Body of pancreas (tissue), 4 donors: ENCODE data around the gene APOL2. TPM values are rescaled to one million over a fixed set of nuclear protein-coding genes. Genes with fewer than 3 reads are reported as not detected.
"Not testable (repeated sequence)": the region's sequence is repeated elsewhere in the genome, so short reads cannot be mapped to it uniquely, and the experiment has no call there.

Experiments
- ATAC-seq: fragments of 150-250 bp; one replicate; pipeline ENCODE4 v1.9.1; 2016
- DNase-seq, 4 donors: peaks; one replicate each; pipeline ENCODE4 v3.0.0-alpha.2; 2019
- H3K27ac ChIP-seq, 4 donors: fragments of 200-600 bp; sonication (generic); 1 replicate in 3 of 4; 2 replicates in 1 of 4; pipeline versions ENCODE4 v1.5.1 to v1.6.1; 2016 to 2019; ENCODE audit warnings: mild to moderate bottlenecking in 1 of 4, mixed read lengths in 1 of 4, moderate library complexity in 1 of 4
- H3K27me3 ChIP-seq, 2 donors: fragments of 200-600 bp; sonication (generic); one replicate each; pipeline ENCODE4 v1.6.0; 2016; ENCODE audit warnings: mild to moderate bottlenecking in 1 of 2
- H3K36me3 ChIP-seq, 2 donors: fragments of 200-600 bp; sonication (generic); replicated peaks in 1 of 2; 2 replicates each; pipeline ENCODE4 v1.5.1; 2016; ENCODE audit warnings: low read depth in 2 of 2; ENCODE audit not compliant: insufficient read depth in 1 of 2
- H3K4me1 ChIP-seq: fragments of 200-600 bp; sonication (generic); one replicate; pipeline ENCODE4 v1.6.0; 2016
- H3K4me3 ChIP-seq, 2 donors: fragments of 200-600 bp; sonication (generic); 1 replicate in 1 of 2; 2 replicates in 1 of 2; pipeline ENCODE4 v1.5.1; 2016 to 2019
- H3K9me3 ChIP-seq, 3 donors: fragments of 200-600 bp; sonication (generic); 1 replicate in 2 of 3; 2 replicates in 1 of 3; pipeline ENCODE4 v1.5.1; 2016
- CTCF ChIP-seq, 7 experiments: fragments of 450-650 bp in 4 of 7; fragments of 200-600 bp in 3 of 7; sonication (generic) in 3 of 7; IDR thresholded peaks; one replicate each; pipeline ENCODE4 v1.5.1; 2016 to 2019; ENCODE audit warnings: antibody characterized with exemption in 7 of 7
- POLR2A ChIP-seq, 3 donors: fragments of 450-650 bp; IDR thresholded peaks; one replicate each; pipeline ENCODE4 v1.6.1; 2016; ENCODE audit warnings: antibody characterized with exemption in 3 of 3, mild to moderate bottlenecking in 2 of 3
- WGBS, 2 donors: methylation state at CpG; one replicate each; pipeline ENCODE4 v1.1.5; 2017; 5-methylcytosine and 5-hydroxymethylcytosine counted together
- intact Hi-C: fragments of 100-400 bp; cut with DNase I; formaldehyde crosslinking; loops from one replicate; pipeline ENCODE4 v1.15.1; 2023
- total RNA-seq, 2 donors: library from RNA; depleted of rRNA; stranded (reverse); fragments of >200 nt; gene quantifications; one replicate each; pipeline ENCODE4 v1.1.0, GENCODE V29; 2016

The APOL2 gene
- total RNA-seq, 2 donors from 2014 or later: 13.5 to 19.1 TPM

- H3K4me3 ChIP-seq: no peak overlapping the region
- TF ChIP-seq POLR2A (IDR thresholded peaks at IDR 0.05) (no peak), CTCF (IDR thresholded peaks at IDR 0.05) (no peak)
- H3K4me1 ChIP-seq: peaks cover 19% of the 10 kb centered on the region
- no peaks in the 10 kb centered on the region for H3K27me3 ChIP-seq
- WGBS, 2 donors: 58 to 65% methylated on average over 5 to 6 of the region's 6 CpGs
- no peaks in the 10 kb centered on the region for H3K9me3 ChIP-seq
- ATAC-seq (no peak), DNase-seq (no peak)
- H3K36me3 ChIP-seq: no peaks in the 10 kb centered on the region
- intact Hi-C loops: no loop called here
- no peak overlapping the region for H3K27ac ChIP-seq
These were observed 34.7 kb downstream of the APOL2 start for GRCh38 chr22:36204632-36205015.

GRCh38 chr22:36204001-36204631 is 35.2 kb downstream of the APOL2 start:
- intact Hi-C loops: no loop called here
- 70 to 77% methylated on average over 8 of the region's 8 CpGs for WGBS, 2 donors
- no peak overlapping the region for H3K4me3 ChIP-seq
- no peaks in the 10 kb centered on the region for H3K9me3 ChIP-seq
- no peak overlapping the region for H3K27ac ChIP-seq
- ATAC-seq (no peak), DNase-seq (no peak)
- no peaks in the 10 kb centered on the region for H3K27me3 ChIP-seq
- TF ChIP-seq POLR2A (IDR thresholded peaks at IDR 0.05) (no peak), CTCF (IDR thresholded peaks at IDR 0.05) (no peak)
- H3K4me1 ChIP-seq: peaks cover 19% of the 10 kb centered on the region
- H3K36me3 ChIP-seq: no peaks in the 10 kb centered on the region

GRCh38 chr22:36203441-36203840 is 35.9 kb downstream of the APOL2 start:
- DNase-seq, ATAC-seq, H3K36me3 ChIP-seq, intact Hi-C loops, H3K9me3 ChIP-seq, H3K4me3 ChIP-seq, H3K27me3 ChIP-seq: not testable (repeated sequence)
- H3K27ac ChIP-seq: peak overlapping the region in 1 of 4 donors; percentile 54
- WGBS, 2 donors: 54 to 56% methylated on average over 7 of the region's 7 CpGs
- peaks cover 19% of the 10 kb centered on the region for H3K4me1 ChIP-seq

GRCh38 chr22:36202906-36203305 is 36.4 kb downstream of the APOL2 start:
- peak; percentile 57 to 81 (median 64) for DNase-seq
- peaks cover 19% of the 10 kb centered on the region for H3K4me1 ChIP-seq
- intact Hi-C loops, H3K9me3 ChIP-seq, H3K27me3 ChIP-seq, H3K4me3 ChIP-seq, H3K36me3 ChIP-seq: not testable (repeated sequence)
- 14 to 20% methylated on average over 8 of the region's 8 CpGs for WGBS, 2 donors
- peak; percentile 74 for ATAC-seq
- H3K27ac ChIP-seq: peak overlapping the region in 2 of 4 donors; percentile 39 to 54
- TF ChIP-seq CTCF (IDR thresholded peaks at IDR 0.05): peak in 4 of 7 experiments; percentile 1 to 49 (median 36)

- ATAC-seq (peak; percentile 67), DNase-seq (peak; percentile 47 to 68 (median 58))
- Histone ChIP-seq H3K9me3 (no peaks in the 10 kb centered on the region), H3K36me3 (no peaks in the 10 kb centered on the region), H3K27me3 (no peaks in the 10 kb centered on the region), H3K27ac (peak within 1 kb of the TSS in 1 of 4 donors; percentile 54), H3K4me1 (peaks cover 19% of the 10 kb centered on the region), H3K4me3 (no peak within 1 kb of the TSS)
- TF ChIP-seq POLR2A (IDR thresholded peaks at IDR 0.05) (no peak), CTCF (IDR thresholded peaks at IDR 0.05) (no peak)
- WGBS, 2 donors: 27 to 33% methylated on average over 9 to 10 of the region's 13 CpGs
- intact Hi-C loops: no loop called here
These were observed 37.6 kb downstream of the APOL2 start, which contains the start of gene APOL4 for GRCh38 chr22:36201630-36202319. Gene APOL4, minus strand, starts transcription at chr22:36201809. Its CDS starts 75 bp downstream, at chr22:36201734.

GRCh38 chr22:36201025-36201424 is 38.3 kb downstream of the APOL2 start:
- H3K9me3 ChIP-seq, ATAC-seq, H3K4me3 ChIP-seq, intact Hi-C loops, DNase-seq, H3K36me3 ChIP-seq, H3K27me3 ChIP-seq, H3K27ac ChIP-seq: not testable (repeated sequence)
- 48 to 83% methylated on average over 1 to 2 of the region's 5 CpGs for WGBS, 2 donors
- peaks cover 19% of the 10 kb centered on the region for H3K4me1 ChIP-seq
